Keratinocyte (primary cell): ENCODE measurements around the gene SDK1. TPM values are rescaled to one million over a fixed set of nuclear protein-coding genes. Genes with fewer than 3 reads are reported as not detected.

Experiments
- DNase-seq: peaks from one replicate; pipeline ENCODE4 v3.0.0-alpha.2; 2011; ENCODE audit warnings: low read depth, missing footprints, low spot score
- FAIRE-seq: peaks from 2 replicates; lab custom pipeline; 2011; peaks lifted over from hg19 to GRCh38; lab: Jason Lieb, UNC
- H2AFZ ChIP-seq: 2 replicates; pipeline ENCODE4 v1.6.0; 2012; ENCODE audit warnings: low read length, control low read depth, inconsistent platforms; ENCODE audit not compliant: control insufficient read depth
- H3K27ac ChIP-seq: 2 replicates; pipeline ENCODE4 v1.5.1; 2011; ENCODE audit warnings: low read length; ENCODE audit not compliant: control insufficient read depth, insufficient read depth
- H3K27me3 ChIP-seq: 3 replicates; pipeline ENCODE4 v1.6.0; 2011; ENCODE audit warnings: low read length; ENCODE audit not compliant: control insufficient read depth, insufficient read depth; ENCODE audit errors: extremely low read depth
- H3K36me3 ChIP-seq, 2 experiments: 2 replicates in 1 of 2; 3 replicates in 1 of 2; pipeline ENCODE4 v1.5.1; 2011; ENCODE audit warnings: low read length in 2 of 2, mild to moderate bottlenecking in 1 of 2; ENCODE audit not compliant: control insufficient read depth in 2 of 2, insufficient read depth in 2 of 2; ENCODE audit errors: extremely low read depth in 1 of 2
- H3K4me1 ChIP-seq: 3 replicates; pipeline ENCODE4 v1.5.1; 2011; ENCODE audit warnings: low read length; ENCODE audit not compliant: control insufficient read depth, insufficient read depth; ENCODE audit errors: extremely low read depth
- H3K4me2 ChIP-seq: 3 replicates; pipeline ENCODE4 v1.6.0; 2011; ENCODE audit warnings: low read depth, low read length; ENCODE audit not compliant: control insufficient read depth, insufficient read depth; ENCODE audit errors: extremely low read depth
- H3K4me3 ChIP-seq, 3 experiments: fragments of 200-600 bp in 1 of 3; sonication (generic) in 1 of 3; 2 replicates in 2 of 3; 3 replicates in 1 of 3; pipeline ENCODE4 v1.5.1; 2011 to 2016; ENCODE audit warnings: low read length in 3 of 3, mild to moderate bottlenecking in 3 of 3, control low read depth in 2 of 3, inconsistent platforms in 1 of 3, low read depth in 1 of 3, mixed read lengths in 1 of 3, mixed run types in 1 of 3, moderate library complexity in 1 of 3; ENCODE audit not compliant: control insufficient read depth in 2 of 3, insufficient read depth in 2 of 3; ENCODE audit errors: extremely low read depth in 1 of 3
- H3K79me2 ChIP-seq: 2 replicates; pipeline ENCODE4 v1.6.0; 2012; ENCODE audit warnings: low read length; ENCODE audit not compliant: control insufficient read depth, insufficient read depth
- H3K9ac ChIP-seq: 3 replicates; pipeline ENCODE4 v1.6.0; 2011; ENCODE audit warnings: low read length; ENCODE audit not compliant: control insufficient read depth, insufficient read depth; ENCODE audit errors: extremely low read depth
- H3K9me1 ChIP-seq: 3 replicates; pipeline ENCODE4 v1.6.0; 2011; ENCODE audit warnings: low read length; ENCODE audit not compliant: control insufficient read depth, insufficient read depth; ENCODE audit errors: extremely low read depth
- H3K9me3 ChIP-seq: 2 replicates; pipeline ENCODE4 v1.5.1; 2012; ENCODE audit warnings: low read depth, low read length; ENCODE audit not compliant: control insufficient read depth
- H4K20me1 ChIP-seq: 3 replicates; pipeline ENCODE4 v1.6.0; 2011; ENCODE audit warnings: low read length; ENCODE audit not compliant: control insufficient read depth, insufficient read depth; ENCODE audit errors: extremely low read depth
- EZH2 ChIP-seq: IDR thresholded peaks from one replicate; pipeline ENCODE4 v1.6.1; 2012; ENCODE audit warnings: inconsistent platforms, mild to moderate bottlenecking, low read length, moderate library complexity
- dilution Hi-C: fragments of 300-500 bp; cut with MboI; formaldehyde crosslinking; loops from one replicate; pipeline ENCODE4 v1.7.0; 2020; ENCODE audit warnings: low sequenced_read_pairs; ENCODE audit not compliant: extremely low pct_ligation_motif_present
- polyA plus RNA-seq, 5 experiments: library from polyadenylated mRNA; depleted of rRNA in 3 of 5; stranded (reverse) in 3 of 5; stranded (forward) in 1 of 5; unstranded in 1 of 5; fragments of >200 nt; gene quantifications; 1 replicate in 1 of 5; 2 replicates in 3 of 5; 3 replicates in 1 of 5; pipeline versions ENCODE4 v1.2.1 to v1.2.3, GENCODE V29; 2011 to 2012; ENCODE audit warnings: missing spikeins in 2 of 5, low read depth in 1 of 5, low replicate concordance in 1 of 5
- TF ChIP-seq, protein P1 (sequence below), 3 experiments: IDR thresholded peaks in 1 of 3; conservative IDR thresholded peaks in 1 of 3; optimal IDR thresholded peaks in 1 of 3; 2 replicates in 2 of 3; 3 replicates in 1 of 3; pipeline versions ENCODE3 to v1.5.1; 2011; ENCODE audit warnings: low read length in 3 of 3, mild to moderate bottlenecking in 3 of 3, moderate library complexity in 2 of 3, control low read depth in 1 of 3, inconsistent platforms in 1 of 3; ENCODE audit not compliant: insufficient read depth in 2 of 3; ENCODE audit errors: extremely low read depth in 1 of 3

The SDK1 gene
- polyA plus RNA-seq, 1 donor (not counting 4 experiments of a cell fraction or from before 2014, with no cell fraction given): 0.66 TPM

DNA sequence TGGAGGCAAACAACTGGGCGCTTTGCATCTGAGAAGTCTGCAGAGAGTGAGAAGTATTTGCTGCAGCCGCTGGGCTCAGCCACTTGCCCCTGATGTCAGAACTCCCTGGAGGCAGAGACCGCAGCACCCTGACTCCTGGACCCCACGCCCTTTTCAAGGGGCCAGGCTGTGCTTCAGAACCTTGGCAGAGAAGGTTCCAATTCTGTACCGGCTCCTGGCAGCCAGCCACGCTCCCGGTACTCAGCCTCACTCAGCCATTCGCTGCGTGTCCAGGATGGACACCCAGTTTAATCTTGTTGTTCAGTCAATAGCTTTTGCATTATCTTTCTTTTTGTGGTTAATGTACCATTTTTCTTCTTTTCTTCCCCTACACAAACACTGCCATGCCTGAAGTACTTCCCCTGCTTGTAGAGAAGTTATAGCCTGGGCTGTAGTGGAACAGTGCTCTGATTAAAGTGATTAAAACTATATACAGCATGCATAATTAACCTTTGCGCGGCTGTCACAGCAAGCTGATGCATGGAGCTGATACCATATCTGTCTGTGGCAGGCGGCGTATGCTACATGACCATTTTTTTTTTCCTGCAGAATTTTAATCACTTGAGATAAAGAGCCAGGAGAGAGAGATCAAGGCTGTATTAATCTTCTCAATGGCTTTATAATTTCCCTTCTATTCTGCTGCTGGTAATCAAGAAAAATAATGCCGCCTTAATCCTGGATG, 578.5 kb downstream of the SDK1 start:
- TF ChIP-seq EZH2: no peak
- TF ChIP-seq, protein P1, sequence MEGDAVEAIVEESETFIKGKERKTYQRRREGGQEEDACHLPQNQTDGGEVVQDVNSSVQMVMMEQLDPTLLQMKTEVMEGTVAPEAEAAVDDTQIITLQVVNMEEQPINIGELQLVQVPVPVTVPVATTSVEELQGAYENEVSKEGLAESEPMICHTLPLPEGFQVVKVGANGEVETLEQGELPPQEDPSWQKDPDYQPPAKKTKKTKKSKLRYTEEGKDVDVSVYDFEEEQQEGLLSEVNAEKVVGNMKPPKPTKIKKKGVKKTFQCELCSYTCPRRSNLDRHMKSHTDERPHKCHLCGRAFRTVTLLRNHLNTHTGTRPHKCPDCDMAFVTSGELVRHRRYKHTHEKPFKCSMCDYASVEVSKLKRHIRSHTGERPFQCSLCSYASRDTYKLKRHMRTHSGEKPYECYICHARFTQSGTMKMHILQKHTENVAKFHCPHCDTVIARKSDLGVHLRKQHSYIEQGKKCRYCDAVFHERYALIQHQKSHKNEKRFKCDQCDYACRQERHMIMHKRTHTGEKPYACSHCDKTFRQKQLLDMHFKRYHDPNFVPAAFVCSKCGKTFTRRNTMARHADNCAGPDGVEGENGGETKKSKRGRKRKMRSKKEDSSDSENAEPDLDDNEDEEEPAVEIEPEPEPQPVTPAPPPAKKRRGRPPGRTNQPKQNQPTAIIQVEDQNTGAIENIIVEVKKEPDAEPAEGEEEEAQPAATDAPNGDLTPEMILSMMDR (optimal IDR thresholded peaks at IDR 0.05 in 1 of 3, IDR thresholded peaks at IDR 0.05 in 1 of 3, conservative IDR thresholded peaks at IDR 0.05 in 1 of 3; ENCODE audit: extremely low read depth in 1 of 3, insufficient read depth in 2 of 3, low read length in 3 of 3): no peak
- H3K4me1 ChIP-seq: no peaks in the 10 kb centered on the region
- H3K27ac ChIP-seq: no peak overlapping the region
- no peaks in the 10 kb centered on the region for H3K9me1 ChIP-seq
- H3K4me2 ChIP-seq: no peak overlapping the region
- no peak overlapping the region for H2AFZ ChIP-seq
- no peak overlapping the region for H3K4me3 ChIP-seq
- FAIRE-seq (no peak), DNase-seq (no peak)
- no peak overlapping the region for H3K9ac ChIP-seq
- dilution Hi-C loops: no loop called here
- no peaks in the 10 kb centered on the region for H3K36me3 ChIP-seq
- peaks cover 5% of the 10 kb centered on the region for H3K27me3 ChIP-seq
- H3K9me3 ChIP-seq: no peaks in the 10 kb centered on the region
- H4K20me1 ChIP-seq: no peaks in the 10 kb centered on the region
- no peaks in the 10 kb centered on the region for H3K79me2 ChIP-seq

DNA sequence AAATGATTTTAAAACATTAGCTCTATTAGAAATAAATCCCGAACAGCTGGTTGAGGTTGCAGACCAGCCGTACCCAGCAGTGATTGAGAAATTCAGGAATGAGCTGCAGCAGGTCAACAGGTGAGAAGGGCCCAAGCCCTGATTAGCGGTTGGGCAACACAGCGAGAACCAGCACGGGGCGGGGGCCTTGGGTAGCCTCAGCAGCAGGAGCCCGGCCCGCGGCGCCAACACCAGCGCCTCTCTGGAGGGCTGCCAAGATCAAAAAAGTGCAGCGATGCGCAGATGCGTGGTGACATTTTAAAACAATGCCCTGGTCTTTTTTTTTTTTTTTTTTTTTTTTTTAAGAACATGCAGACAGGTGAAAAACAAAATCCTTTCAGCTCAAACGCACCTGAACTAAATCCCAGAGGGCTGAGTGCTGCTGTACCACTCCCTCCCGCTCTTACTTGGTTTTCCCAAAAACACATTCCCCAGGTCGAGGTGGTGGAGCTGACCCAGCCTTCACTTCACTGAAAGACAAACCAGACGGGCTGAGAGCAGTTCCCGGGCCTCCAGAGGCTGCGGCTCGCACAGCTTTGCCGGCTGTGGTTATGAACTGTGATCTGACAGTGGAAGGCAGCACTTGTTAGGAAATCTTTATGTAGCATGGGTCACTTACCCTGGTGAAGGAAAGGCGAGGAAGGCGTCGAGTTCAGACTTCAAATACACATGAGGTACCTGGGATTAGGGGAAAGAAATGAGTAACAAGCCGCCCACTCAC, 579.4 kb downstream of the SDK1 start:
- no peak for DNase-seq
- H3K27ac ChIP-seq: no peak overlapping the region
- H3K9me3 ChIP-seq: no peaks in the 10 kb centered on the region
- TF ChIP-seq EZH2: no peak
- peaks cover 5% of the 10 kb centered on the region for H3K27me3 ChIP-seq
- no peaks in the 10 kb centered on the region for H3K4me1 ChIP-seq
- dilution Hi-C loops: no loop called here
- no peaks in the 10 kb centered on the region for H4K20me1 ChIP-seq
- no peaks in the 10 kb centered on the region for H3K79me2 ChIP-seq
- no peak overlapping the region for H2AFZ ChIP-seq
- no peak overlapping the region for H3K9ac ChIP-seq
- no peak for FAIRE-seq
- no peaks in the 10 kb centered on the region for H3K9me1 ChIP-seq
- no peak overlapping the region for H3K4me3 ChIP-seq
- H3K36me3 ChIP-seq: no peaks in the 10 kb centered on the region
- H3K4me2 ChIP-seq: no peak overlapping the region
